Chondrocyte (in vitro differentiated cells): ENCODE measurements around the gene ZNG1A. TPM values are rescaled to one million over a fixed set of nuclear protein-coding genes. Genes with fewer than 3 reads are reported as not detected.
"Not testable (repeated sequence)": the region's sequence is repeated elsewhere in the genome, so short reads cannot be mapped to it uniquely, and the experiment has no call there.

Experiments
- DNase-seq: peaks from one replicate; pipeline ENCODE4 v3.0.0; 2021; ENCODE audit warnings: mixed read lengths, low spot score
- H3K27ac Mint-ChIP-seq: one replicate; pipeline ENCODE4 v1.8.0; 2021; ENCODE audit warnings: mild to moderate bottlenecking, moderate library complexity, mixed read lengths; ENCODE audit not compliant: unreplicated experiment
- H3K27me3 Mint-ChIP-seq: 2 replicates; pipeline ENCODE4 v1.8.0; 2021; ENCODE audit warnings: low read depth, mixed read lengths
- H3K36me3 Mint-ChIP-seq: 2 replicates; pipeline ENCODE4 v1.8.0; 2021; ENCODE audit warnings: low read depth, mixed read lengths
- H3K4me1 Mint-ChIP-seq: 2 replicates; pipeline ENCODE4 v1.8.0; 2021; ENCODE audit warnings: low read depth, mild to moderate bottlenecking, mixed read lengths
- H3K4me3 Mint-ChIP-seq: one replicate; pipeline ENCODE4 v1.8.0; 2021; ENCODE audit warnings: mild to moderate bottlenecking, moderate library complexity, mixed read lengths; ENCODE audit not compliant: unreplicated experiment
- H3K9me3 Mint-ChIP-seq: 2 replicates; pipeline ENCODE4 v1.8.0; 2021; ENCODE audit warnings: low read depth, mixed read lengths
- CTCF ChIP-seq: fragments of 200-600 bp; sonication (generic); IDR thresholded peaks from 2 replicates; pipeline ENCODE4 v1.5.0; 2021; ENCODE audit warnings: antibody characterized with exemption, mild to moderate bottlenecking, moderate library complexity
- total RNA-seq: library from RNA; stranded (reverse); gene quantifications from 3 replicates; pipeline ENCODE4 v1.2.1, GENCODE V29; 2021

The ZNG1A gene
- total RNA-seq, 1 donor from 2014 or later: 25.0 TPM

GRCh38 chr9:100430-100829, 78.4 kb downstream of the ZNG1A start:
- not testable (repeated sequence) for H3K36me3 Mint-ChIP-seq, H3K27ac Mint-ChIP-seq

GRCh38 chr9:99867-100266, 79.0 kb downstream of the ZNG1A start:
- DNase-seq, H3K4me3 Mint-ChIP-seq: not testable (repeated sequence)

More at GRCh38 chr9:100430-100829, 78.4 kb downstream of the ZNG1A start:
- not testable (repeated sequence) for H3K4me3 Mint-ChIP-seq, DNase-seq, H3K9me3 Mint-ChIP-seq, H3K4me1 Mint-ChIP-seq
- peaks cover 24% of the 10 kb centered on the region for H3K27me3 Mint-ChIP-seq

GRCh38 chr9:98775-99174, 80.1 kb downstream of the ZNG1A start:
- not testable (repeated sequence) for DNase-seq, H3K27ac Mint-ChIP-seq, H3K9me3 Mint-ChIP-seq, H3K4me3 Mint-ChIP-seq, H3K36me3 Mint-ChIP-seq, H3K4me1 Mint-ChIP-seq
- H3K27me3 Mint-ChIP-seq: peaks cover 19% of the 10 kb centered on the region

More at GRCh38 chr9:99867-100266, 79.0 kb downstream of the ZNG1A start:
- H3K4me1 Mint-ChIP-seq, H3K36me3 Mint-ChIP-seq, H3K27ac Mint-ChIP-seq, H3K9me3 Mint-ChIP-seq: not testable (repeated sequence)
- H3K27me3 Mint-ChIP-seq: peaks cover 26% of the 10 kb centered on the region

GRCh38 chr9:94992-95391, 83.9 kb downstream of the ZNG1A start:
- not testable (repeated sequence) for H3K36me3 Mint-ChIP-seq, H3K4me3 Mint-ChIP-seq, H3K27ac Mint-ChIP-seq, H3K4me1 Mint-ChIP-seq, H3K9me3 Mint-ChIP-seq, DNase-seq
- peaks cover 13% of the 10 kb centered on the region for H3K27me3 Mint-ChIP-seq

- not testable (repeated sequence) for H3K4me3 Mint-ChIP-seq, H3K9me3 Mint-ChIP-seq, H3K27ac Mint-ChIP-seq, H3K4me1 Mint-ChIP-seq, DNase-seq, H3K36me3 Mint-ChIP-seq
- peaks cover 11% of the 10 kb centered on the region for H3K27me3 Mint-ChIP-seq
Measured at GRCh38 chr9:94323-94722, 84.5 kb downstream of the ZNG1A start.

GRCh38 chr9:93909-94308, 84.9 kb downstream of the ZNG1A start:
- H3K9me3 Mint-ChIP-seq, H3K4me3 Mint-ChIP-seq, H3K27ac Mint-ChIP-seq, H3K27me3 Mint-ChIP-seq, H3K36me3 Mint-ChIP-seq, H3K4me1 Mint-ChIP-seq, DNase-seq: not testable (repeated sequence)

- H3K27me3 Mint-ChIP-seq: peaks cover 18% of the 10 kb centered on the region
- H3K4me1 Mint-ChIP-seq, H3K4me3 Mint-ChIP-seq: not testable (repeated sequence)
Measured at GRCh38 chr9:90851-91250, 88.0 kb downstream of the ZNG1A start.

GRCh38 chr9:88396-89037, 90.3 kb downstream of the ZNG1A start:
- not testable (repeated sequence) for H3K36me3 Mint-ChIP-seq, H3K4me3 Mint-ChIP-seq, H3K9me3 Mint-ChIP-seq, H3K27ac Mint-ChIP-seq, DNase-seq, H3K4me1 Mint-ChIP-seq
- H3K27me3 Mint-ChIP-seq: peaks cover 14% of the 10 kb centered on the region
- peak; percentile 40 for TF ChIP-seq CTCF

More at GRCh38 chr9:90851-91250, 88.0 kb downstream of the ZNG1A start:
- not testable (repeated sequence) for H3K27ac Mint-ChIP-seq, H3K9me3 Mint-ChIP-seq, DNase-seq, H3K36me3 Mint-ChIP-seq

GRCh38 chr9:87860-88259, 91.0 kb downstream of the ZNG1A start:
- not testable (repeated sequence) for H3K27ac Mint-ChIP-seq, H3K4me3 Mint-ChIP-seq, H3K36me3 Mint-ChIP-seq, H3K4me1 Mint-ChIP-seq, H3K9me3 Mint-ChIP-seq, DNase-seq
- H3K27me3 Mint-ChIP-seq: peaks cover 13% of the 10 kb centered on the region

- H3K36me3 Mint-ChIP-seq, H3K4me3 Mint-ChIP-seq: not testable (repeated sequence)
- H3K27me3 Mint-ChIP-seq: peaks cover 13% of the 10 kb centered on the region
Measured at GRCh38 chr9:87105-87504, 91.8 kb downstream of the ZNG1A start.

GRCh38 chr9:86697-87096, 92.2 kb downstream of the ZNG1A start:
- H3K4me1 Mint-ChIP-seq, H3K36me3 Mint-ChIP-seq, H3K4me3 Mint-ChIP-seq, DNase-seq, H3K27ac Mint-ChIP-seq, H3K9me3 Mint-ChIP-seq: not testable (repeated sequence)
- peaks cover 13% of the 10 kb centered on the region for H3K27me3 Mint-ChIP-seq

More at GRCh38 chr9:87105-87504, 91.8 kb downstream of the ZNG1A start:
- not testable (repeated sequence) for DNase-seq, H3K4me1 Mint-ChIP-seq, H3K27ac Mint-ChIP-seq, H3K9me3 Mint-ChIP-seq

- not testable (repeated sequence) for H3K9me3 Mint-ChIP-seq, H3K36me3 Mint-ChIP-seq, H3K27ac Mint-ChIP-seq, DNase-seq, H3K4me3 Mint-ChIP-seq, H3K4me1 Mint-ChIP-seq
- H3K27me3 Mint-ChIP-seq: peaks cover 11% of the 10 kb centered on the region
Measured at GRCh38 chr9:82932-83689, 95.7 kb downstream of the ZNG1A start.
